Pons (tissue), 1 donor: ENCODE data around the gene RNPC3.

Experiments used
- DNase-seq: peaks from one replicate; pipeline ENCODE4 v3.0.0-alpha.2; 2016; ENCODE audit warnings: low spot score

RNPC3 gene, protein sequence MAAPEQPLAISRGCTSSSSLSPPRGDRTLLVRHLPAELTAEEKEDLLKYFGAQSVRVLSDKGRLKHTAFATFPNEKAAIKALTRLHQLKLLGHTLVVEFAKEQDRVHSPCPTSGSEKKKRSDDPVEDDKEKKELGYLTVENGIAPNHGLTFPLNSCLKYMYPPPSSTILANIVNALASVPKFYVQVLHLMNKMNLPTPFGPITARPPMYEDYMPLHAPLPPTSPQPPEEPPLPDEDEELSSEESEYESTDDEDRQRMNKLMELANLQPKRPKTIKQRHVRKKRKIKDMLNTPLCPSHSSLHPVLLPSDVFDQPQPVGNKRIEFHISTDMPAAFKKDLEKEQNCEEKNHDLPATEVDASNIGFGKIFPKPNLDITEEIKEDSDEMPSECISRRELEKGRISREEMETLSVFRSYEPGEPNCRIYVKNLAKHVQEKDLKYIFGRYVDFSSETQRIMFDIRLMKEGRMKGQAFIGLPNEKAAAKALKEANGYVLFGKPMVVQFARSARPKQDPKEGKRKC

DNA sequence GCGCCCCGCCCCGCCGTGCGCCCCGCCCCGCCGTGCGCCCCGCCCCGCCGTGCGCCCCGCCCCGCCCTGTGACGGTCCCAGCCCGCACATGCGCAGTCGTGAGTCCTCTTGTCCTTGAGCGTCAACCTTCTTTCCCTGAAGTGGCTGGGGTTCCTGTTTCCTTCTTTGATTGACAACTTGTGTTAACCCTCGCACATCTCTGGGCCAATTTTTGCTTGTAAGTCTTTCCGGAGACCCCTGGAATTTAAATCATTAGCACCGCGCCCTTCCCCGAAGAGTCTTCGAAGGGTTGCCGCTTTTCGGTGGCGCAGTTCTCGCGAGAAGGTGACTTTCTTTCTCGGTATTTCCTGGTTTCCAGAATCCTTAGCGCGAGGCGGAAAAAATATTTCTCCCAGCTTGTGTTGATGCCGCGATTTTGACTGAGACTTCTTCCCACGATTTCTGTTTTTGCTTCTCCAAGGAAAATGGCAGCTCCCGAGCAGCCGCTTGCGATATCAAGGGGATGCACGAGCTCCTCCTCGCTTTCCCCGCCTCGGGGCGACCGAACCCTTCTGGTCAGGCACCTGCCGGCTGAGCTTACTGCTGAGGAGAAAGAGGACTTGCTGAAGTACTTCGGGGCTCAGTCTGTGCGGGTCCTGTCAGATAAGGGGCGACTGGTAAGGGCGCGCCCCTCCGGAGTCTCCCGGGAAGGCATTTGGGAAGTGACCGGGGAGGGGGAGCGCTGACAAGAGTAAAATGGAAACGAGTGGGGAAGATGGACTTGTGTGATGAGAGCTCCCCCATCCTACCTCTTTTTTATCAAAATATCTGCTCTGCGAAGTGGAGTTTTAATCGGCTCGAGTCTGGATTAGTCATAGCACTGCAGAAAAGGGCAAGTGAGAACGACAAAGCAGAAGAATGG is at the start of gene RNPC3:
TSS of gene RNPC3 (plus strand) at position 93 of the 901 bp plus-strand sequence. CDS start at position 465, 372 bp downstream.
- peak; percentile 91 for DNase-seq

DNA sequence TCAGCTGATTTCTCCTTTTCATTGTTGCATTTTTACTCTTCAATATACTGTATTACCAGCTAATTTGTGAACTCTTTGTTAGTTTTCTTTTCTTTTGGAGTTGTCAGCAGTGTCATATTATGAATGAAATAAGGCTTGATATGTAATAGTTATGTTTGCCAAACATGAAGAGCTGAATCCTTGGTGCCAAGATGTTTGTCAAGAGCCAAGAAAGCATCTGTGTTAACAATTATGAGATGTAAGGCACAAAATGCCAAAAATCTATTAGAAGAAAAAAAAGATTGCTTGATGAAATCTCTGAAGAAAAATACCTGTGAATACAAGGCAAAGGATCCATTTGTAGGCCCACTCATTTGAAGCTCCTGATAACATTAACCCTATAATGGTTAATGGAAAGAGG is 48.4 kb upstream of the RNPC3 start:
- DNase-seq = no peak

DNA sequence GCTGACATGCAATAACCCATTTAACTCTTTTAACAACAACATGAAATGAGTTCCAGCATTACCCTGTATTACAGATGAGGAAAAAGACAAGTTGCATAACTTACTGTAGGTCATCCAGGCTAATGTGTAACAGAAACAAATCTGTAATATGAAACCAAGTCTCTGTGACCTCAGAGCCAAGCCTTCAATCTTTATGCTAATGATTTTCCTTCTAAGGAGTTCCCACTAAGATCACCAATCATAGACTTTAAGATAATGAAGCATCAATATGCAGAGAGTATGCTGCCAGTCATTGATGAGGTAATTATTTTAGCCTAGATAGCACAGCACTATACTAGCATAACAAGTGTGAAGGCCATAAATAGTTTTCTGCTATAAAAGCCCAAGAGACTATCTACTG is 35.6 kb upstream of the RNPC3 start:
- DNase-seq = no peak

DNA sequence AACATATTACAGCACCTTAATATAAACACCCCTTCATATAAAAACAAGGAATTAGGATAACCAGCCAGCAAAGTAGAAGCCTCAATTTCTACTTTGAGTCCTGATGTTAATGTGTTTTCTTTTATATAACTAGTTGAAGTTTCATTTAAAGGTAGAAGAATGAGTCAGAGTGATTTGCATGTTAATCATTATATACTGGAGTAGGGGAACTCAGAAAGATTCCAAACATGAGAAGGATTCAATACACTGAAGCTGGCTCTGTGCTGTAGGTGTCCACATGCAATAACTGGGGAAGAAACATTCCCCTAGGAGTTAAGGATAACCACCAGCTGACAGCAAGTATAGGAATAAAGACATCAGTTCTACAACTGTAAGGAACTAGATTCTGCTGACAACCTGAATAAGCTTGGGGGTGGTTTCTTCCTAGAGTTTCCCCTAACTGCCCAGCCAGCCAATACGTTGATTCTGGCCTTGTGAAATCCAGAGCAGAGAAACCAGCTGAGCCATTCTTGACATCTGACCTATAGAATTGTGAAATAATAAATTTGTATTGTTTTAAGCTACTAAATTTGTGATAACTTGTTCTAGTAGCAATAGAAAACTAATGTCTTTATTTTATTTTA is 33.4 kb upstream of the RNPC3 start:
- DNase-seq = no peak

- DNase-seq = no peak
Observed at GRCh38 chr1:103496014-103496635, 29.4 kb upstream of the RNPC3 start.

DNA sequence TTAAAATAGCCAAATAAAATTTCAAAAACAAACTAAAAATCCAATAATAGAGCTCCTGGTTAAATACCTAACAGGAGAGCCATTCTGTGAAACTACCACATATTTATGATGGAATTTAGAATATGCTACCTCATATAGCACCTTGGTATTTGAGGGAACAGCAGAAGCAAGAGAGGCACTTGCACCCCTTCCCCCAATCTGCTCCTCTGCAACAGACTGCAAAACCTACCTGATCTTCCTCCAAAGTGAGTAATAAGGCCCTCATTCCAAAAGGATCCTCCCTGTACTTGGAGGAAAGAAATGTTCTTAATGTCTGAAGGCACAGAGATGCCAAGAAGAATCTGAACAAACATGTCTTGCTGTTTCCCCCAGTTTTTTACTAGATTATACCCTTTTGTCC is 28.1 kb upstream of the RNPC3 start:
- DNase-seq = no peak

GRCh38 chr1:103509250-103509649 is 16.2 kb upstream of the RNPC3 start:
- no peak for DNase-seq

GRCh38 chr1:103513711-103514110 is 11.8 kb upstream of the RNPC3 start:
- DNase-seq = no peak

- DNase-seq = peak; percentile 80
Observed at GRCh38 chr1:103514920-103515503, 10.5 kb upstream of the RNPC3 start.

DNA sequence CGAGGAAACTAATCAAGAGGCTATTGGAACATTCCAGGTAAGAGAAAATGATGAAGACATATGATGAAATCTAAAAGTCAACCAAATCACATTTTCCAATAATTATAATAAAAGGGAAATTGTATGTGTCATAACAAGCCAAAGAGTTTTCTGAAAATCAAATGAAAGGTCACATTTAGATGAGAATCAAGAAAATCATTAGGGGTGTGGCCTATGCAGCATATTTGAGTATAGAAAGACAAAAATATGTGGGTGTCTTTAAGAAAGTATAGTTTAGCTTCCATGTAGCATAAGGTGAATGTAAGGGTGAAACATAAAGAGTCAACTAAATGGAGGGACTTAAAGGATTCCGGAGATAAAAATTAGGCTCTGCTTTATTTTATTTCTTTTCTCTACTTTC is 9.2 kb upstream of the RNPC3 start:
- no peak for DNase-seq

DNA sequence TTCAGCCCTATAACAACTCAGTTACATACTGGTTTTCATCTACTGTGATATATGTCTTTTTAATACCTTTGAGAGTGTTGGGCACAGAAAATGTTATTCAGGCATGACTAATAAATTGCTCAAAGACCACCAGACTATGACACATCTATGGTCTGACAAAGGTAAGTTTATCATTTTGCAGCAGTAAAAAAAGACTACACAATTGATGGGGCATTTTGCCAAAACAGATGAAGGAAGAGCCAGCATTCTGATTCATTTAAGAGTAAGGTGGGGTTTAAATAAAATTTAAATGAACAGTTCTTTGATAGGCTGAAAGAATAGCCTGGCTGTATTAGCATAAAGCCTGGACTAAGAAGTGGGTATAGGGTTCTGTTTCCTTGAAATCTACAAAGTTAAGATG is 8.8 kb upstream of the RNPC3 start:
- no peak for DNase-seq

DNA sequence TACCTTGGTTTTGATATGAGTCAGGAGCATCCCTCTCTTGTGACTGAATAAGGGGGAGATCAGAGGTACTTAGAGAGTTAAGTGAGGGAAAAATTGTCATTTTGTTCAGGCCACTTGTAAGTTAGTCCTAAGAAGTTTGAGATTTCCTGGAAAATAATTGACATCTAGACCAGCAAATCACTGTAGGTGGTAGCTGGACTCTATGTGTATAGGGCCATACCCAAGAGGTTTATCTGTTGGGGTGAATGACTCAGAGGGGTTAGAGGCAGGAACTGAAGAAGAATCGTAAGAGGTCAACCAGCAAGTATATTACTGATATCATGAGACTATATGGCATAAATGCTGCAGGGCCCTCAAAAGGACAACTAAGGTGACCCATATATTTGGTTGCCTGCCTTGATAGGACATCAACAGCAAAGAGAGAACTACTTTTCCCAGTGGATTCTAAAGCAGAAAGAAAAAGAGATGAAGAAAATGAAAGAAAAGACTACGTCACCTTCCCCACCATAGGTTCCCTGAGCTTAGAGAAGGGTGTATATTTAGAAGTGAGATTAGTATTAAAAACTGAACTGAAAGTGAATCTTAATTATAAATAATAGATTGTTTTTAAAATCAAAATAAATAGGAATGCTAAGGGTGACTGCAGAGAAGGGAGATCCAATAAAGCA is 8.0 kb upstream of the RNPC3 start:
- DNase-seq = no peak

GRCh38 chr1:103520822-103521221 is 4.7 kb upstream of the RNPC3 start:
- no peak for DNase-seq

DNA sequence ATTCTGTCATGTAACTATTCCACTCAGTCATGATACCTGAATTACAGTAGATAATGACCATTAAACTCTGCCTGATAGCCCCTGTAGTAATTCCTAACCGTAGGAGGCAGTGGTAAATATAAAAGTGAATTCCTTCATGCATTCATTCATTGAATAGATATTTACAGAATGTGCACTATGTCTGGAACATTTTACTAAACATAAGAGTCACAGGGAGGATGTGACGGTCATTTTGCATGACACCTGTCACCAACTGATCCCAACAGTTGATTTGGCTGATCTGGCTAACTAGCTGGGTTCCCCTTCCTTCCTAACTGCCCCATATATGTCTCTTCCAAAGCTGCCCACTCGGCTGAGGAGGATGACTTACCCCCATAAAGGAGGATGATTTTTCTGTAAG is 2.2 kb upstream of the RNPC3 start:
- DNase-seq = no peak

- DNase-seq = peak; percentile 67
Observed at GRCh38 chr1:103525114-103525606, 339 bp upstream of the RNPC3 start.

GRCh38 chr1:103527331-103527730 is 1.8 kb downstream of the RNPC3 start:
- DNase-seq = no peak

GRCh38 chr1:103529746-103530145 is 4.2 kb downstream of the RNPC3 start:
- no peak for DNase-seq

DNA sequence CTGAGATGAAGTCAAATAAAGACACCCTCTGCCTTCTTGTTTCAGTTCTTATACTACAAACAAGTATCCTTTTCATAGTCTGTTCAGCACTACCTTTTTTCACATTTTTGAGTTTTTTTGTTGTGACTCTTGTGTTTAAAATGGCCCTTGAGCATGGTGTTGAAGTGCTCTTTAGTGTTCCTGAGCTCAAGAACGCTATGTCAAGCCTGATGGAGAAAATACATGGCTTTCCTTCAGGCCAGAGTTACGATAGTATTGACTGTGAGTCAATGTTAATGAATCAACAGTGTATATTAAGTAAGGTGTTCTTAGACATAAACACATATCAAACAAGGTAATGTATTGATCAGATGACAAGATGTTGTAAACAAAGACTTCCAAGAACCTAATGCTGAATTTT is 12.7 kb downstream of the RNPC3 start:
- no peak for DNase-seq

GRCh38 chr1:103541431-103541830 is 15.9 kb downstream of the RNPC3 start:
- DNase-seq = no peak

DNA sequence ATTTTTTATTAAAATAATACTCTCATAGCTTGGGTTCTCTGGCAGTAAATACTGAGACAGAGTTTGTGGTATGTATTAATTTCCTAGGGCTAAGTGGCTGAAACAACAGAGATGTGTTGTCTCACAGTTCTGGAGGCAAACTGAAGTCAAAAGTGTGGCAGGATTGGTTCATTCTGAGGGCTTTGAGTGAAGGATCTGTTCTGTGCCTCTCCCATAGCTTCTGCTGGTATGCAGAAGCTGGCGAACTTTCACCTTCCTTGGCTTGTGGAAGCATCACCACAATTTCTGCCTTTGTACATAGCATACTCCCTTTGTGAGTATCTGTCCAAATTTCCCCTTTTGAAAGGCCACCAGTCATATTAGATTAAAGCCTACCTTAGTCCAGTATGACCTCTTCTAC is 21.0 kb downstream of the RNPC3 start:
- no peak for DNase-seq

- DNase-seq = no peak
Observed at GRCh38 chr1:103547840-103548239, 22.3 kb downstream of the RNPC3 start.
